HEK293 (cell line): Measurements from ENCODE around the gene CEBPE.
"Not testable (repeated sequence)": the region's sequence is repeated elsewhere in the genome, so short reads cannot be mapped to it uniquely, and the experiment has no call there.

Source experiments
- CTCF ChIA-PET: fragments of 350-600 bp; formaldehyde crosslinking; extraction: SDS; loops from one replicate; lab custom pipeline; 2021; ENCODE audit warnings: antibody characterized with exemption; lab: Yijun Ruan, JAX
- POLR2A ChIA-PET: fragments of 300-600 bp; formaldehyde crosslinking; extraction: SDS; loops from one replicate; lab custom pipeline; 2020; ENCODE audit warnings: antibody characterized with exemption, inconsistent platforms; lab: Yijun Ruan, JAX
- H3K27ac ChIP-seq: fragments of 200-500 bp; sonication (Bioruptor generic); 2 replicates; pipeline ENCODE4 v1.5.1; 2014; ENCODE audit warnings: low read depth, low read length, control low read depth, inconsistent platforms; ENCODE audit errors: extremely low read depth
- H3K36me3 ChIP-seq, 2 experiments: fragments of 200-500 bp in 1 of 2; sonication (Bioruptor generic) in 1 of 2; 1 replicate in 1 of 2; 2 replicates in 1 of 2; pipeline ENCODE4 v1.5.1; 2014 to 2017; ENCODE audit warnings: inconsistent platforms in 2 of 2, low read length in 2 of 2; ENCODE audit not compliant: control insufficient read depth in 2 of 2, insufficient read depth in 1 of 2
- H3K4me1 ChIP-seq: fragments of 200-500 bp; sonication (Bioruptor generic); 2 replicates; pipeline ENCODE4 v1.5.1; 2014; ENCODE audit warnings: mild to moderate bottlenecking, low read length, inconsistent platforms; ENCODE audit not compliant: control insufficient read depth, insufficient read depth
- H3K4me3 ChIP-seq: 2 replicates; pipeline ENCODE4 v1.5.1; 2011; ENCODE audit warnings: low read depth, mild to moderate bottlenecking, control low read depth, low read length, moderate library complexity
- H3K9me3 ChIP-seq: fragments of 200-500 bp; sonication (Bioruptor generic); 2 replicates; pipeline ENCODE4 v1.5.1; 2014; ENCODE audit warnings: low read depth, low read length, inconsistent platforms; ENCODE audit not compliant: control insufficient read depth, insufficient read depth
- KLF1 ChIP-seq: fragments of 450-650 bp; formaldehyde crosslinking; IDR thresholded peaks from 2 replicates; pipeline ENCODE4 v1.5.1; 2016; ENCODE audit warnings: missing biosample characterization, missing genetic modification characterization
- RBAK ChIP-seq: fragments of 450-650 bp; formaldehyde crosslinking; IDR thresholded peaks from 2 replicates; pipeline ENCODE4 v1.5.1; 2016; ENCODE audit warnings: missing biosample characterization, missing genetic modification characterization
- SALL2 ChIP-seq: fragments of 450-650 bp; formaldehyde crosslinking; IDR thresholded peaks from 2 replicates; pipeline ENCODE4 v1.5.0; 2017; ENCODE audit warnings: missing biosample characterization, mild to moderate bottlenecking, missing genetic modification characterization, borderline replicate concordance
- SETDB1 ChIP-seq: IDR thresholded peaks from one replicate; pipeline ENCODE4 v1.6.1; 2017; ENCODE audit warnings: mild to moderate bottlenecking, low read length, moderate library complexity, mixed read lengths; ENCODE audit not compliant: insufficient read length
- ZEB2 ChIP-seq: fragments of 450-650 bp; formaldehyde crosslinking; IDR thresholded peaks from 2 replicates; pipeline ENCODE4 v1.5.1; 2016; ENCODE audit warnings: missing biosample characterization, missing genetic modification characterization
- ZNF184 ChIP-seq: fragments of 450-650 bp; IDR thresholded peaks from 2 replicates; pipeline ENCODE4 v1.5.1; 2018; ENCODE audit warnings: missing biosample characterization, mild to moderate bottlenecking, missing genetic modification characterization
- ZNF366 ChIP-seq: fragments of 450-650 bp; formaldehyde crosslinking; conservative IDR thresholded peaks from 2 replicates; pipeline ENCODE4 v1.5.1; 2016; ENCODE audit warnings: missing biosample characterization, missing genetic modification characterization
- ZNF501 ChIP-seq: fragments of 450-650 bp; formaldehyde crosslinking; IDR thresholded peaks from 2 replicates; pipeline ENCODE4 v1.5.1; 2016; ENCODE audit warnings: missing biosample characterization, missing genetic modification characterization
- ZNF791 ChIP-seq: fragments of 450-650 bp; formaldehyde crosslinking; IDR thresholded peaks from 2 replicates; pipeline ENCODE4 v1.5.1; 2016; ENCODE audit warnings: missing biosample characterization, missing genetic modification characterization
- ZNF792 ChIP-seq: fragments of 450-650 bp; formaldehyde crosslinking; IDR thresholded peaks from 2 replicates; pipeline ENCODE4 v1.5.1; 2016; ENCODE audit warnings: missing biosample characterization, missing genetic modification characterization
- ZSCAN23 ChIP-seq: fragments of 450-650 bp; formaldehyde crosslinking; IDR thresholded peaks from 2 replicates; pipeline ENCODE4 v1.5.1; 2016; ENCODE audit warnings: missing biosample characterization, missing genetic modification characterization
- TF ChIP-seq, protein P1 (sequence below): fragments of 450-650 bp; formaldehyde crosslinking; IDR thresholded peaks from 2 replicates; pipeline ENCODE4 v1.5.1; 2017; ENCODE audit warnings: missing biosample characterization, missing genetic modification characterization
- TF ChIP-seq, protein P2 (sequence below): fragments of 450-650 bp; IDR thresholded peaks from 2 replicates; pipeline ENCODE4 v1.5.1; 2018; ENCODE audit warnings: missing biosample characterization, missing genetic modification characterization

Gene CEBPE

DNA sequence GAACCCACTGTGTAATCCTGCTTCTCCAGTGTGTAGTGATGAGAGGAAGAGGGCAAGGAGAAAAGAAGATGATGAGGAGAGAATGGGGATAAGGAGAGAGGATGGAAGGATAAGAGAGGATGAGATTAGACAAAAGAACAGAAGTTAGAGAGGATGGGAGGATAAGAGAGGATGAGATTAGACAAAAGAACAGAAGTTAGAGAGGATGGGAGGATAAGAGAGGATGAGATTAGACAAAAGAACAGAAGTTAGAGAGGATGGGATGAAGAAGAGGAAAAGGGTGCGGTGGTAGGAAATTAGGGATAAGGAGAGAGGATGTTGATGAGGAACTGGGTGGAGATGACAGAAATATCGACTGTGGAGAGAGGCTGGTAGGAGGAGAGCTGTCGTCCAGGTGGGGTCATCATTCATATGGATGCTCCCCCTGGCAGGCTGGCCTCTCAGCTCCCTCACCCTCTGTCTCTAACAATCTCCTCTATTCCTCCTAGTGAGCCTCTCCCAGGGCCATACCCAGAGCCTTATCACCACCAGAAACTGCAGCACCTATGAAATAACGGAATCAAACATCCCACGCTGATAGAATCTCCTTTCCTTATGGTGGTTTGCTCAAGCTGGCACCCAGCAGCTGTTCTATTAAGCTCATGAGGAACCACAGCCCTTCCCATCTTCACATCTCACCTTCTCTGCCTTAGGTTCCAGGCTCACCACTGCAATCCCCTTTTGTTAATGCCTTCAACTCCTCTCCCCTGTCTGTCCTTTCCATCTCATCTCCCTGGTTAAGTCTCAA lies 8.3 kb downstream of the CEBPE start (continued):
- TF ChIP-seq RBAK (tag by site-specific recombination): no peak
- TF ChIP-seq ZSCAN23 (tag by site-specific recombination): no peak
- no peak for TF ChIP-seq ZNF791 (tag by site-specific recombination)
- TF ChIP-seq ZNF501 (tag by site-specific recombination): no peak
- TF ChIP-seq, protein P1, sequence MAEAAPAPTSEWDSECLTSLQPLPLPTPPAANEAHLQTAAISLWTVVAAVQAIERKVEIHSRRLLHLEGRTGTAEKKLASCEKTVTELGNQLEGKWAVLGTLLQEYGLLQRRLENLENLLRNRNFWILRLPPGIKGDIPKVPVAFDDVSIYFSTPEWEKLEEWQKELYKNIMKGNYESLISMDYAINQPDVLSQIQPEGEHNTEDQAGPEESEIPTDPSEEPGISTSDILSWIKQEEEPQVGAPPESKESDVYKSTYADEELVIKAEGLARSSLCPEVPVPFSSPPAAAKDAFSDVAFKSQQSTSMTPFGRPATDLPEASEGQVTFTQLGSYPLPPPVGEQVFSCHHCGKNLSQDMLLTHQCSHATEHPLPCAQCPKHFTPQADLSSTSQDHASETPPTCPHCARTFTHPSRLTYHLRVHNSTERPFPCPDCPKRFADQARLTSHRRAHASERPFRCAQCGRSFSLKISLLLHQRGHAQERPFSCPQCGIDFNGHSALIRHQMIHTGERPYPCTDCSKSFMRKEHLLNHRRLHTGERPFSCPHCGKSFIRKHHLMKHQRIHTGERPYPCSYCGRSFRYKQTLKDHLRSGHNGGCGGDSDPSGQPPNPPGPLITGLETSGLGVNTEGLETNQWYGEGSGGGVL (tag by site-specific recombination): no peak

DNA sequence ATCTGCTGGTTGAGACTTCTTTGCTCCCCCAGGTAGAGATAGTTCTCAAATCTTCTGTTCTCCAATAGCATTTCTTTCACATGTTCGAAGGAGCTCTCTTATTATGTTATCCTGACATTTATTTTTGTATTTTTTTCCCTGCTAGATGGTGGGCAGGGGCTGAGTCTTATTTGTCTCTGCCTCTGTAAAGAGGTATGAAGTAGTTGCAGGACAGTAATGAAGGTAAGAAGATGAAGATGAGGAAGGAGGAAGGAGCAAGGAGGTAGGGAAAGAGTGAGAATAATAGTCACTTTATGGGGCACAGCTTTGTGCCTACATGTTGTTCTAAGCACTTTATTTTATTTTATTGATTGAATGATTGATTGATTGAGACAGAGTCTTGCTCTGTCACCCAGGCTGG lies 9.3 kb downstream of the CEBPE start:
- H3K9me3 ChIP-seq: no peaks in the 10 kb centered on the region
- CTCF ChIA-PET: interaction anchor here (0.6 to 5.7 kb wide), 11 partner anchors 12 to 591 kb away, joined by 3 to 35 read pairs (median 5); no protein-coding TSS in a partner anchor
- no peaks in the 10 kb centered on the region for H3K36me3 ChIP-seq
- TF ChIP-seq ZNF366 (peak; percentile 65), ZEB2 (tag by site-specific recombination) (peak; percentile 49), ZNF184 (tag by site-specific recombination) (no peak), SALL2 (tag by site-specific recombination) (no peak), KLF1 (tag by site-specific recombination) (no peak), ZNF792 (tag by site-specific recombination) (no peak)
- TF ChIP-seq, protein P2, sequence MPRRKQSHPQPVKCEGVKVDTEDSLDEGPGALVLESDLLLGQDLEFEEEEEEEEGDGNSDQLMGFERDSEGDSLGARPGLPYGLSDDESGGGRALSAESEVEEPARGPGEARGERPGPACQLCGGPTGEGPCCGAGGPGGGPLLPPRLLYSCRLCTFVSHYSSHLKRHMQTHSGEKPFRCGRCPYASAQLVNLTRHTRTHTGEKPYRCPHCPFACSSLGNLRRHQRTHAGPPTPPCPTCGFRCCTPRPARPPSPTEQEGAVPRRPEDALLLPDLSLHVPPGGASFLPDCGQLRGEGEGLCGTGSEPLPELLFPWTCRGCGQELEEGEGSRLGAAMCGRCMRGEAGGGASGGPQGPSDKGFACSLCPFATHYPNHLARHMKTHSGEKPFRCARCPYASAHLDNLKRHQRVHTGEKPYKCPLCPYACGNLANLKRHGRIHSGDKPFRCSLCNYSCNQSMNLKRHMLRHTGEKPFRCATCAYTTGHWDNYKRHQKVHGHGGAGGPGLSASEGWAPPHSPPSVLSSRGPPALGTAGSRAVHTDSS (tag by site-specific recombination): peak; percentile 75; the same call in 1 of the 2 replicates
- no peak overlapping the region for H3K4me3 ChIP-seq
- no peaks in the 10 kb centered on the region; the same call in 1 of the 2 replicates for H3K4me1 ChIP-seq
- POLR2A ChIA-PET: interaction anchor here (0.9 kb wide), 1 partner anchor 52 kb away, joined by 3 read pairs; the partner anchor contains the start of gene CDH24
- no peak overlapping the region for H3K27ac ChIP-seq

DNA sequence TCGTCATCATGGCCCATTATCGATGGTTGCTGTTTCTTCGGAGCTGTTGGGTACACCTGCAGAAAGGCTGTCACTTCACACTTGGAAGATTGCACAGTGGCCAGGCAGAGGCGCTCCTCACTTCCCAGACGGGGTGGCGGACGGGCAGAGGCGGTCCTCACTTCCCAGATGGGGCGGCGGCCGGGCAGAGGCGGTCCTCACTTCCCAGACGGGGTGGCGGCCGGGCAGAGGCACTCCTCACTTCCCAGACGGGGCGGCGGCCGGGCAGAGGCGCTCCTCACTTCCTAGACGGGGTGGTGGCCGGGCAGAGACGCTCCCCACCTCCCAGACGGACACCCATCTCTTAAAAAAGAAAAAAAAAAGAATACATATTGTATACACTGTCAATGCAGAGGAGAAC lies 10.9 kb downstream of the CEBPE start:
- not testable (repeated sequence) for H3K9me3 ChIP-seq, H3K4me3 ChIP-seq, H3K36me3 ChIP-seq, H3K4me1 ChIP-seq, H3K27ac ChIP-seq
- POLR2A ChIA-PET: interaction anchor here (1.2 kb wide), 1 partner anchor 13 kb away, joined by 4 read pairs; the partner anchor contains the start of genes ACIN1 and C14orf119
- TF ChIP-seq SETDB1: peak; percentile 44
- TF ChIP-seq KLF1 (tag by site-specific recombination): peak; percentile 78
- CTCF ChIA-PET: interaction anchor here (1.1 to 5.7 kb wide), 6 partner anchors 13 to 83 kb away, joined by 3 to 35 read pairs (median 8); no protein-coding TSS in a partner anchor

DNA sequence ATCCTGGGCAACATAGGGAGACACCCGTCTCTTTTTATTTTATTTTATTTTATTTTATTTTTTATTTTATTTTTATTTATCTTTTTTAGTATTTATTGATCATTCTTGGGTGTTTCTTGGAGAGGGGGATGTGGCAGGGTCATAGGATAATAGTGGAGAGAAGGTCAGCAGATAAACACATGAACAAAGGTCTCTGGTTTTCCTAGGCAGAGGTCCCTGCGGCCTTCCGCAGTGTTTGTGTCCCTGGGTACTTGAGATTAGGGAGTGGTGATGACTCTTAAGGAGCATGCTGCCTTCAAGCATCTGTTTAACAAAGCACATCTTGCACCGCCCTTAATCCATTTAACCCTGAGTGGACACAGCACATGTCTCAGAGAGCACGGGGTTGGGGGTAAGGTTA lies 11.4 kb downstream of the CEBPE start:
- POLR2A ChIA-PET, H3K36me3 ChIP-seq, H3K27ac ChIP-seq, H3K4me1 ChIP-seq, H3K9me3 ChIP-seq, H3K4me3 ChIP-seq: not testable (repeated sequence)
- CTCF ChIA-PET: interaction anchor here (5.7 kb wide), 1 partner anchor 14 kb away, joined by 35 read pairs; no protein-coding TSS in a partner anchor
